Thymus (tissue), 11 donors: Measurements from ENCODE around the gene RUNDC1. TPM values are rescaled to one million over a fixed set of nuclear protein-coding genes. Genes with fewer than 3 reads are reported as not detected.

Source experiments
- DNase-seq, 9 donors: peaks; one replicate each; pipeline ENCODE4 v3.0.0-alpha.2; 2013; ENCODE audit warnings: low spot score in 9 of 9, low read depth in 6 of 9, missing footprints in 1 of 9
- H3K27ac ChIP-seq, 2 donors: one replicate each; pipeline ENCODE4 v1.5.1; 2013; ENCODE audit warnings: control low read depth in 1 of 2, low read depth in 1 of 2, low read length in 1 of 2, mild to moderate bottlenecking in 1 of 2, moderate library complexity in 1 of 2
- H3K27me3 ChIP-seq, 2 donors: one replicate each; pipeline ENCODE4 v1.5.1; 2013; ENCODE audit warnings: low read length in 1 of 2; ENCODE audit not compliant: control insufficient read depth in 2 of 2, insufficient read depth in 1 of 2
- H3K36me3 ChIP-seq, 2 donors: one replicate each; pipeline ENCODE4 v1.5.1; 2013; ENCODE audit warnings: low read length in 1 of 2, mild to moderate bottlenecking in 1 of 2, moderate library complexity in 1 of 2; ENCODE audit not compliant: control insufficient read depth in 2 of 2, insufficient read depth in 2 of 2
- H3K4me1 ChIP-seq, 2 donors: one replicate each; pipeline ENCODE4 v1.5.1; 2013; ENCODE audit warnings: low read length in 2 of 2; ENCODE audit not compliant: control insufficient read depth in 2 of 2, insufficient read depth in 2 of 2
- H3K4me3 ChIP-seq, 2 donors: one replicate each; pipeline ENCODE4 v1.5.1; 2013; ENCODE audit warnings: low read length in 2 of 2, control low read depth in 1 of 2, mild to moderate bottlenecking in 1 of 2
- H3K9me3 ChIP-seq, 2 donors: one replicate each; pipeline ENCODE4 v1.5.1; 2013; ENCODE audit warnings: low read length in 1 of 2, mild to moderate bottlenecking in 1 of 2; ENCODE audit not compliant: control insufficient read depth in 2 of 2, insufficient read depth in 1 of 2
- WGBS: extraction: QIAGEN DNeasy Blood & Tissue Kit; methylation state at CpG from one replicate; pipeline ENCODE4 v1.1.7; 2013; 5-methylcytosine and 5-hydroxymethylcytosine counted together
- polyA plus RNA-seq: library from polyadenylated mRNA; stranded (reverse); fragments of 200-250 nt; gene quantifications from one replicate; pipeline ENCODE4 v1.2.3, GENCODE V29; 2013
- total RNA-seq: library from RNA; stranded (reverse); fragments of 120-200 nt; gene quantifications from one replicate; pipeline ENCODE4 v1.2.4, GENCODE V29; 2013
- donor health status: healthy.

The RUNDC1 gene
- total and polyA plus RNA-seq, 2 donors: 7.1 to 8.8 TPM

- DNase-seq: peak in 6 of 9 donors; percentile 33 to 76 (median 68)
- Histone ChIP-seq H3K27me3 (peaks cover 0 to 21% of the 10 kb centered on the region in 2 donors), H3K4me1 (peaks cover 29 to 50% of the 10 kb centered on the region in 2 donors), H3K4me3 (peak within 1 kb of the TSS; percentile 76 to 90), H3K36me3 (peaks cover 0 to 9% of the 10 kb centered on the region in 2 donors), H3K27ac (peak within 1 kb of the TSS; percentile 51 to 64), H3K9me3 (no peaks in the 10 kb centered on the region)
- WGBS: under 1% methylated on average over 80 of the region's 80 CpGs
These were observed 41.6 kb downstream of the RUNDC1 start, which contains the start of gene VAT1 for GRCh38 chr17:43021741-43022512. TSS of gene VAT1 (minus strand) at chr17:43022385. CDS start at chr17:43022322, 63 bp downstream.

DNA sequence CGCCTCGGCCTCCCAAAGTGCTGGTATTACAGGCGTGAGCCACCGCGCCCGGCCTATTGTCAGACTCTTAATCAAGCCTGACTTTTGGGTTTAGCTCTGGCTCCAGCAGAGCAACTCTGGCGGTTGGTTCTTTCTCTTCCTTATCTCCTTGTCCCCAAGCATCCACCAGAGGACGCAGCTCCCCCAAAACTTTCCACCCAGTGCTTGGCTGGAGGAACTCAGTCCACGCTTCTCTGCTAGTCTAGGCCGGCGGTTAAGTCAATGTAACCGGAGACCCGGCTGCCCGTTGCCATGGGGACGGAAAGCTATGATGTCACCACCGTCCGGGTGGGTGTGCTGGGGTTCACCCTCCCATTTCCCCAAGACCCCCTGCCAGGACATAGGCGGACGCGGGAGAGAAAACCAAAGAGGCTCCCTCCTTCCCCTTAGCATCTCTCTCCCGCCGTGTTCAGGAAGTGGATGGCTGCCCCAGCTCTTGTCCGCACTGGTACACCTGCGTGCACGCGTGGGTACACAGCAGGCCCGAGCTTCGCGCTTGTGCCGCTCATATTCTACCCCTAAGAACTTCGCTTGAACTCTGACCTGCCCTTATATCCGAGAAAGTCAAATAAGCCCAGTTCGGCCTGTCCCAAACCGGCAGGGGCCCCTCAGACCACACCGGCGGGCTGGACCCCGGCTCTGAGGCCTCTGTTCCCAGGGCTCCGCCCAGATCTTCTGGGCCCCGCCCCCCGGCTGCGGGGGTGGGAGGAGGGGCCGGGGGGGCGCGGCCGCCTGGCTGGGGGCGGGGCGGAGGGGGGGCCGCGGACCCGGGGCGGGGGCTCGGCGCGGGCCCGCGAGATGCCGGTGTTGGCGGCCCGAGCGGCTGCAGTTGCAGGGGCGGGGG lies 44.3 kb downstream of the RUNDC1 start, which contains the start of gene RND2:
Gene RND2 (plus strand): TSS at position 825 of the 883 bp plus-strand sequence. CDS start 117 bp downstream, outside the sequence.
- Histone ChIP-seq H3K9me3 (no peaks in the 10 kb centered on the region), H3K27me3 (peaks cover 0 to 23% of the 10 kb centered on the region in 2 donors), H3K36me3 (no peaks in the 10 kb centered on the region), H3K27ac (peak within 1 kb of the TSS; percentile 2 to 68), H3K4me1 (peaks cover 12 to 29% of the 10 kb centered on the region in 2 donors), H3K4me3 (peak within 1 kb of the TSS; percentile 48 to 66)
- under 1% methylated on average over 61 of the region's 61 CpGs for WGBS
- DNase-seq: peak in 6 of 9 donors; percentile 48 to 85 (median 71)

DNA sequence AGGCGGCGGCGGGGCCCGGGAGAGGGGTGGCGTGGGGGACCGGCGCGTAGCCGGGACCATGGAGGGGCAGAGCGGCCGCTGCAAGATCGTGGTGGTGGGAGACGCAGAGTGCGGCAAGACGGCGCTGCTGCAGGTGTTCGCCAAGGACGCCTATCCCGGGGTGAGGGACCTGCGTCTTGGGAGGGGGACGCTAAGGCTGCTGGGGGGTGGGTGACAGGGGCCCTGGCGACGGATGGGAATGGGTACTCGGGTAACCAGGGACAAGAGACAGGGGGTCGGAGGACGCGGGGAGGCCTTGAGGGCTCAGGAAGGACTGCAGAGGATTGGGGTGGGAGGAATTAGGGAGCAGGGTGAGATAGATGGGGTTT lies 44.9 kb downstream of the RUNDC1 start:
- 7% methylated on average over 27 of the region's 27 CpGs for WGBS
- H3K27me3 ChIP-seq: peaks cover 0 to 23% of the 10 kb centered on the region in 2 donors
- H3K27ac ChIP-seq: no peak overlapping the region
- no peaks in the 10 kb centered on the region for H3K36me3 ChIP-seq
- no peaks in the 10 kb centered on the region for H3K9me3 ChIP-seq
- DNase-seq: peak in 2 of 9 donors; percentile 13 to 18
- peak overlapping the region in 1 of 2 donors; percentile 66 for H3K4me3 ChIP-seq
- H3K4me1 ChIP-seq: peaks cover 7 to 23% of the 10 kb centered on the region in 2 donors

- DNase-seq: no peak
- Histone ChIP-seq H3K4me1 (peaks cover 3 to 17% of the 10 kb centered on the region in 2 donors), H3K27ac (no peak overlapping the region), H3K27me3 (peaks cover 0 to 23% of the 10 kb centered on the region in 2 donors), H3K9me3 (no peaks in the 10 kb centered on the region), H3K4me3 (no peak overlapping the region), H3K36me3 (no peaks in the 10 kb centered on the region)
- WGBS: 84% methylated on average over 15 of the region's 16 CpGs
These were observed 45.6 kb downstream of the RUNDC1 start for GRCh38 chr17:43025766-43026537.

GRCh38 chr17:43026595-43026994 lies 46.2 kb downstream of the RUNDC1 start:
- Histone ChIP-seq H3K4me3 (no peak overlapping the region), H3K4me1 (peaks cover 3 to 13% of the 10 kb centered on the region in 2 donors), H3K27me3 (peaks cover 0 to 23% of the 10 kb centered on the region in 2 donors), H3K27ac (no peak overlapping the region), H3K36me3 (no peaks in the 10 kb centered on the region), H3K9me3 (no peaks in the 10 kb centered on the region)
- DNase-seq: no peak
- 78% methylated on average over 5 of the region's 5 CpGs for WGBS

DNA sequence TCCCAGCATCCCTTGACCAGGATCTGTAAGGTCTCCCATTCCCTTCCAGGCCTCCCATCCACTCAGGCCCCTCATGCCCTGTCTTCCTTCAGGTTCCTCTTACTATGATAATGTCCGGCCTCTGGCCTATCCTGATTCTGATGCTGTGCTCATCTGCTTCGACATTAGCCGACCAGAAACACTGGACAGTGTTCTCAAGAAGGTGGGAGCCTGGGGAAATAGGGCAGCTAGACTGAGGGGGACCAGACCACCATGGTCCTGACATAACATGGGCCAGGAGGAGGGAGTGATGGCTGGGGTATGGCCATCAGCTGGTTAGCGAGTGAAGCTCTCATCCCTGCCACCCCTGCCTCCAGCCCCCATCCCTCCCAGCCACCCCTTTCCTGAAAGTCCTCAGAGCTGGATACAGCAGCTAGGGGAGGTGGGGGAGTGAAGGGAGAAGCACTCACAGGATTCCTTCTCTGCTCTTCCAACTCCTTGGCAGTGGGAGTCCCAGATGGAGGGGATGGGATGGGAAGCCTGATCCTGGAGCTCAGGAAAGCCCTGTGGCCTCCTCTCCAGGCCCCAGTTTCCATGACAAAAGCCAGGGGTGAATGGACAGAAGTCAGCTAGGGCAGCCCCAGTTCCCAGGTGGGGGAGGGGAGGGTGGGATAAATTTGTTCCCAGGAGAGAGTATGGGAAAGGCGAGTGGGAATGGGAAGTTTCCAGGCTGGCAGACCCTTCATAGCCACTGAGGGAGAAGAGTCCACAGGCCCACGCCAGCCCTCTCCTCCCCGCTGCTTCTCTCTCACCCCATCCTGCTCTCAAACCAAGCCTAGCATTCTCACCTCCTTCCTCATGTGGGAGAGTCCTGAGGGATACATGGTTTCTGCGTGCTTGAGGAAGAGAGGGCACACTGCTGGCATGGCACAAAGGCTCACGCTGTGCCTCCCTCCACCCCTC lies 47.0 kb downstream of the RUNDC1 start:
- H3K36me3 ChIP-seq: no peaks in the 10 kb centered on the region
- H3K4me3 ChIP-seq: no peak overlapping the region
- DNase-seq: no peak
- 87% methylated on average over 9 of the region's 9 CpGs for WGBS
- peaks cover 0 to 23% of the 10 kb centered on the region in 2 donors for H3K27me3 ChIP-seq
- no peaks in the 10 kb centered on the region for H3K9me3 ChIP-seq
- no peak overlapping the region for H3K27ac ChIP-seq
- peaks cover 3 to 12% of the 10 kb centered on the region in 2 donors for H3K4me1 ChIP-seq

- DNase-seq: no peak
- 94% methylated on average over 17 of the region's 17 CpGs for WGBS
- Histone ChIP-seq H3K36me3 (no peaks in the 10 kb centered on the region), H3K27ac (no peak overlapping the region), H3K9me3 (no peaks in the 10 kb centered on the region), H3K4me3 (no peak overlapping the region), H3K4me1 (peaks cover 3 to 8% of the 10 kb centered on the region in 2 donors), H3K27me3 (peaks cover 0 to 23% of the 10 kb centered on the region in 2 donors)
These were observed 48.0 kb downstream of the RUNDC1 start for GRCh38 chr17:43028221-43028861.
